Heart left ventricle (tissue), 13 donors: ENCODE measurements around the gene NMU.

Experiments
- CTCF ChIP-seq, 12 donors: fragments of 200-600 bp; sonication (generic) in 4 of 12; IDR thresholded peaks; one replicate each; pipeline versions ENCODE4 v1.5.0 to v1.8.0; 2018 to 2022; ENCODE audit warnings: antibody characterized with exemption in 12 of 12, mild to moderate bottlenecking in 5 of 12
- POLR2A ChIP-seq, 2 donors: fragments of 450-650 bp; IDR thresholded peaks; one replicate each; pipeline ENCODE4 v1.6.1; 2017; ENCODE audit warnings: antibody characterized with exemption in 2 of 2, mild to moderate bottlenecking in 2 of 2, moderate library complexity in 2 of 2
- donor health status: ischemic (EF 13 %, LVEDD 7.1; RV severe dilation, severe dysfunction).
- donor health status: DM: no; HTN: yes; CAD: no.
- donor health status: DM: no; HTN: no; CAD: no.
- donor health status: ischemic (EF 25% LVEDD 6.9; RV normal size, moderate dysfunction).
- donor health status: ischemic (EF 25% LVEDD 5.7; RV mildly dilated, moderate dysfunction).
- donor health status: ischemic (EF 35%, LVEDD 5.7; RV mildly dilated, moderate dysfunction).
- donor health status: nonischemic (EF 11% LVEDD 7.7; RV severe dilation, severe dysfunction).
- donor health status: DM: yes; HTN: yes; CAD: no.
- donor health status: PGD.
- donor health status: ischemic (EF 29% LVEDD 5.4; RV normal size, mild dysfunction).
- donor health status: nonischemic (EF 23%, LVEDD 6.1; RV moderate dilation, normal function).

GRCh38 chr4:55547918-55548317 is 88.2 kb downstream of the NMU start:
- TF ChIP-seq CTCF (IDR thresholded peaks at IDR 0.05) (no peak), POLR2A (IDR thresholded peaks at IDR 0.05) (no peak)
